ENCODE measurements around the gene TASP1.

GRCh38 chr20:13587370-13587769 is 51.4 kb downstream of the TASP1 start:
- no peak for TF ChIP-seq EP300 (IDR thresholded peaks at IDR 0.05)
- TF ChIP-seq CTCF (IDR thresholded peaks at IDR 0.05) = no peak
- TF ChIP-seq POLR2A (IDR thresholded peaks at IDR 0.05; ENCODE audit: low read depth) = no peak

All from esophagus muscularis mucosa (tissue), 4 donors.